Osteoblast (primary cell): Measurements from ENCODE around the gene SLC7A6. TPM values are rescaled to one million over a fixed set of nuclear protein-coding genes. Genes with fewer than 3 reads are reported as not detected.

Experiments
- DNase-seq: peaks from one replicate; pipeline ENCODE4 v3.0.0; 2011; ENCODE audit warnings: low spot score, mixed read lengths; ENCODE audit not compliant: insufficient read length; ENCODE audit errors: missing footprints
- H2AFZ ChIP-seq: 2 replicates; pipeline ENCODE4 v1.6.0; 2011; ENCODE audit warnings: mild to moderate bottlenecking, low read length
- H3K27ac ChIP-seq: 2 replicates; pipeline ENCODE4 v1.5.1; 2011; ENCODE audit warnings: mild to moderate bottlenecking, low read depth, low read length, moderate library complexity
- H3K27me3 ChIP-seq: 2 replicates; pipeline ENCODE4 v1.6.0; 2012; ENCODE audit warnings: mild to moderate bottlenecking, control low read depth, inconsistent platforms, low read length, moderate library complexity; ENCODE audit not compliant: insufficient read depth
- H3K36me3 ChIP-seq: 2 replicates; pipeline ENCODE4 v1.5.1; 2011; ENCODE audit warnings: mild to moderate bottlenecking, low read length, control low read depth, moderate library complexity; ENCODE audit not compliant: insufficient read depth
- H3K4me1 ChIP-seq: 2 replicates; pipeline ENCODE4 v1.5.1; 2011; ENCODE audit warnings: mild to moderate bottlenecking, low read length, control low read depth, moderate library complexity; ENCODE audit not compliant: insufficient read depth
- H3K4me2 ChIP-seq: 2 replicates; pipeline ENCODE4 v1.6.0; 2011; ENCODE audit warnings: mild to moderate bottlenecking, low read length; ENCODE audit not compliant: insufficient read depth
- H3K4me3 ChIP-seq: fragments of 200-600 bp; sonication (generic); 3 replicates; pipeline ENCODE4 v1.5.1; 2012; ENCODE audit warnings: mild to moderate bottlenecking, low read length, inconsistent platforms; ENCODE audit not compliant: insufficient read depth
- H3K79me2 ChIP-seq: 2 replicates; pipeline ENCODE4 v1.6.0; 2012; ENCODE audit warnings: mild to moderate bottlenecking, low read length, control low read depth, inconsistent platforms; ENCODE audit not compliant: insufficient read depth
- H3K9me3 ChIP-seq: 2 replicates; pipeline ENCODE4 v1.5.1; 2011; ENCODE audit warnings: low read depth, low read length, control low read depth
- H4K20me1 ChIP-seq: 2 replicates; pipeline ENCODE4 v1.6.0; 2012; ENCODE audit warnings: mild to moderate bottlenecking, low read length, control low read depth; ENCODE audit not compliant: insufficient read depth
- CTCF ChIP-seq: IDR thresholded peaks from 2 replicates; pipeline ENCODE4 v1.5.1; 2011; ENCODE audit warnings: mild to moderate bottlenecking, low read depth, low read length, moderate library complexity; ENCODE audit errors: extremely low read depth
- total RNA-seq: library from RNA; depleted of rRNA; stranded (reverse); fragments of >200 nt; gene quantifications from 2 replicates; pipeline ENCODE4 v1.2.3, GENCODE V29; 2012

The SLC7A6 gene
- total RNA-seq, 1 donor = 36.9 TPM

DNA sequence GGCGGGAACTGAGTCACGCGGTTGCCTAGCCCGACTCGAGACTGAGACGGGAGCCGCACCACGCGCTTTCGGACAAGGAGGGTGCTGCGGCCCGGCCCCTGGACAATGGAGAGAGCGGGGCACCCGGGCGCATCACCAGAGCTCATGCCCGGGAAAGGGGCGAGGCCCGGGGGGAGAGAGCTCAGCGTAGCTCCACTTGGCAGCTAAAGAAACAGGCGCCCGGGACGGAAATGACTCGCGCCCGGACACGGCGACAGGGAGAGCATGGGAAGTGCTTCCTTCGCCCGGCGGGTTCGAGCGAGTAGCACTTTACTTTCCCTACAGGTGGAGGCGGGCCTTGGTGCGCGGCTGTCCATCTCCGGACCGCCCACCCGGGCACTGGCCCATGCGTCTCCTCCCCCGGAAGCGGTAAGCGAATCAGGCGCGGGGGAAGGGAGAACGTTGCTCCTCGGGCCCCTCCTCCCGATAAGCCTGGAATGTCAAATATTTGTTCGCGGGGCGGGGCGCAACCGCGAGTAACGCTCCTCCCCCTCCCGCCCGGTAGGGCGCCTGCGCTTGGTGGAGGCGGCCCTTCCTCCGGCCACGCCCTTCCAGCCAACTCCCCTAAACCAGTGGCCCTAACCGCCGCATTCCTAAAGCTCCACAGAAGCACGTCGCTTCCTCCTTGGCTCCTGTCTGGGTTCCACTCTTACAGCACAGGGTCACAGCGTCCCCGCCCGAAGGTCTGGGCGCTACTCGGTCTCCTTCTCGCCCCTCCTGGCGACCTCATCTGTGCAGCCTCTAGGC is 26.9 kb upstream of the SLC7A6 start:
- H3K79me2 ChIP-seq = no peaks in the 10 kb centered on the region

DNA sequence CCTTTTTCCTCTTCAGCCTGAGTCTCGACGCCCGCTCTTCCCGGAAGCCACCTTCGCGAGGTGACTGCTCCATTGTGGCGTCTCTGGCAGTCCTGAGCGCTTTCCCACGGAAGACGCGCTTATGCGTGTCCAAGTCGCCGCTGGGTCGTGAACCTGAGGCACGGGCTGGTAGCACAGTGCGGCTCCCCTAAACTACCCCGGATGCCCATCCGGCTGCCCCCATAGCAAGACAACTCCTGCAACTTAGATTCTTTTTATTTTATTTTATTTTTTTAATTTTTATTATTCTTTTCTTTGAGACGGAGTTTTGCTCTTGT is 26.3 kb upstream of the SLC7A6 start:
- peak overlapping the region; percentile 76 for H3K4me3 ChIP-seq
- no peaks in the 10 kb centered on the region for H3K27me3 ChIP-seq
- H3K9me3 ChIP-seq = no peaks in the 10 kb centered on the region
- H3K79me2 ChIP-seq = no peaks in the 10 kb centered on the region
- no peak for DNase-seq
- peaks cover 15% of the 10 kb centered on the region for H3K4me1 ChIP-seq
- H3K36me3 ChIP-seq = no peaks in the 10 kb centered on the region
- TF ChIP-seq CTCF = no peak
- peak overlapping the region; percentile 78 for H3K4me2 ChIP-seq
- peak overlapping the region; percentile 93 for H2AFZ ChIP-seq
- H4K20me1 ChIP-seq = no peaks in the 10 kb centered on the region
- peak overlapping the region; percentile 91 for H3K27ac ChIP-seq

More for the DNA sequence above, 26.9 kb upstream of the SLC7A6 start:
- peak; percentile 100 for DNase-seq
- H3K4me1 ChIP-seq = peaks cover 15% of the 10 kb centered on the region
- no peaks in the 10 kb centered on the region for H4K20me1 ChIP-seq
- peak overlapping the region; percentile 91 for H3K27ac ChIP-seq
- peak overlapping the region; percentile 78 for H3K4me2 ChIP-seq
- no peaks in the 10 kb centered on the region for H3K9me3 ChIP-seq
- peak overlapping the region; percentile 76 for H3K4me3 ChIP-seq
- H3K27me3 ChIP-seq = no peaks in the 10 kb centered on the region
- no peaks in the 10 kb centered on the region for H3K36me3 ChIP-seq
- peak overlapping the region; percentile 93 for H2AFZ ChIP-seq
- TF ChIP-seq CTCF = no peak

GRCh38 chr16:68242085-68242484 is 22.2 kb upstream of the SLC7A6 start:
- Histone ChIP-seq H3K27ac (no peak overlapping the region), H3K79me2 (peaks cover 23% of the 10 kb centered on the region), H3K4me1 (peaks cover 30% of the 10 kb centered on the region), H3K4me3 (no peak overlapping the region), H4K20me1 (no peaks in the 10 kb centered on the region), H3K9me3 (no peaks in the 10 kb centered on the region), H3K36me3 (no peaks in the 10 kb centered on the region), H3K4me2 (no peak overlapping the region), H2AFZ (no peak overlapping the region), H3K27me3 (no peaks in the 10 kb centered on the region)
- TF ChIP-seq CTCF = no peak
- no peak for DNase-seq

- TF ChIP-seq CTCF = no peak
- Histone ChIP-seq H4K20me1 (no peaks in the 10 kb centered on the region), H3K27ac (no peak overlapping the region), H3K79me2 (peaks cover 34% of the 10 kb centered on the region), H3K4me1 (peaks cover 24% of the 10 kb centered on the region), H3K36me3 (no peaks in the 10 kb centered on the region), H3K4me3 (no peak overlapping the region), H3K27me3 (no peaks in the 10 kb centered on the region), H3K9me3 (no peaks in the 10 kb centered on the region), H2AFZ (no peak overlapping the region), H3K4me2 (no peak overlapping the region)
- peak; percentile 51 for DNase-seq
These were observed 21.1 kb upstream of the SLC7A6 start for GRCh38 chr16:68242926-68243858.
